ENCODE measurements around the gene IFFO2. TPM values are rescaled to one million over a fixed set of nuclear protein-coding genes. Genes with fewer than 3 reads are reported as not detected.

IFFO2 gene
- total RNA-seq, 2 donors from 2014 or later, result 23.5 to 44.2 TPM

DNA sequence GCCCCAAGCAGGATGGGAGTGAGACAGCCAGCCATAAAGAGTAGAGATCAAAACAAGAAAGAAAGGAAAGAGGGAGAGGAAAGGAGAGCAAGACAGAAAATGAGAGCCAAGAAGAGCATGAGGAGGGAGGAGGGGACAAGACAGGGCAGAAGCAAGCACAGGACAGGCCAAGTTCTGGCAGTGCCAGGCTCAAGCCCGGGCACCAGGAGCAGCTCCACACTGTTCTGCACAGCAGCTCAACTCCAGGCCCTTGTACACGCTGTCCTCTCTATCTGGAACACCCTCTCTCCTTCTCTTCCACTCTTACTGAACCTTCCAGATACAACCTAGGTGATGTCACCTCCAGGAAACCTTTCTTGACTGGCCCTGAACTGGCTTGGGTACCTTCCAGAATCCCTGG lies 11.7 kb downstream of the IFFO2 start:
- no peaks in the 10 kb centered on the region for H3K36me3 Mint-ChIP-seq
- H3K4me1 Mint-ChIP-seq (ENCODE audit: low read depth in 2 of 2), result peaks cover 66 to 67% of the 10 kb centered on the region in 2 donors
- DNase-seq (ENCODE audit: low spot score), result no peak
- H3K9me3 Mint-ChIP-seq, result no peaks in the 10 kb centered on the region
- peak overlapping the region; percentile 29 to 62 for H3K27ac Mint-ChIP-seq
- no peak overlapping the region for H3K4me3 Mint-ChIP-seq
- no peak for ATAC-seq
- no peaks in the 10 kb centered on the region for H3K27me3 Mint-ChIP-seq

DNA sequence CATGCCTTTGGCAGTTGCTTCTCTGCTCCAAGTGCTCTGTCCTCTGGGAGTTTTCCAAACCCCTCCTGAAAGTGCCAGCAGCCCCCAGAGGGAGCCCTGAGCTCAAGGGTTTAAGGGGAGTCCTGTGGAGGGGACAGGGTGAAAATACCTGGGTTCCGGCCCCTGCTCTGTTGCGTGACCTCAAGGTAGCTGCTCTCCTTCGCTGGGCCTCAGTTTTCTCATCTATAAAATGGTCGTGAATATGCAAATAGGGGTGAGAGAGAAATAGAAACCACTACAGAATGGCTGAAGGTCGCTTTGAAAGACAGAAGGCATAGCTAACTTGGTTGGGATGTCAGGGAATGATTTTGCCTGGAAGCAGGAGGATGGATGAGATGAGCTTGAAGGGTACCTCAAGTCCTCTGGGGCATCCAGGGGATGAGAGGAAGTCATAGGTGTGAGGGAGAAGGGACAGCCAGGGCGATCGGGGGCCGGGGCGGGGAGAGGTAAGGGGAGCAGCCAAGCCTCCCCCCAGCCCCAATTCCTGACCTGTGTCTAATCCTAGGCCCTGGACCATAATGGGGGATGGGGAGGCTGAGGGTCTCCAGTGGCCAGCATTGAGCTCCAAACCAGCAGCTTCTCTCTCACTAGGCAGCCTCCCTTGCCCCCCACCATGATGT lies 12.4 kb downstream of the IFFO2 start:
- H3K36me3 Mint-ChIP-seq, result no peaks in the 10 kb centered on the region

DNA sequence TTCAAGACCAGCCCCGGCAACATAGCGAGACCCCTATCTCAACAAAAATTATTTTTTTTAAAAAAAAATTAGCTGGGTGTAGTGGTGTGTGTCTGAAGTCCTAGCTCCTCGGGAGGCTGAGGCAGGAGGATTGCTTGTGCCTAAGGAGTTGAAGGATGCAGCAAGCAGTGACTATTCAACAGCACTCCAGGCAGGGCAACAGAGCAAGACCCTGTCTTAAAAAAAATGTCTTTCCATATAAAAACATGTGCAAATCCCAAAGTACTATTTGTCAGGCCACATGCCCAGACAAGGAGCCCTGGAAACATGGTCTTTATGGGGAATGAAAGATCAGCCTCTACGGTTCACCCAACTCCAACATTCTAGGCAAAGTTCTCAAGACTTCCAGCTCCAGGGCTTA lies 13.3 kb downstream of the IFFO2 start:
- DNase-seq (ENCODE audit: low spot score) (no peak), ATAC-seq (no peak)
- H3K36me3 Mint-ChIP-seq, result no peaks in the 10 kb centered on the region
- no peaks in the 10 kb centered on the region for H3K27me3 Mint-ChIP-seq
- H3K27ac Mint-ChIP-seq, result peak overlapping the region; percentile 31 to 56
- H3K4me3 Mint-ChIP-seq, result no peak overlapping the region
- H3K4me1 Mint-ChIP-seq (ENCODE audit: low read depth in 2 of 2), result peaks cover 54 to 60% of the 10 kb centered on the region in 2 donors
- no peaks in the 10 kb centered on the region for H3K9me3 Mint-ChIP-seq

More for the DNA sequence above, 12.4 kb downstream of the IFFO2 start:
- ATAC-seq (no peak), DNase-seq (ENCODE audit: low spot score) (no peak)
- H3K27me3 Mint-ChIP-seq, result no peaks in the 10 kb centered on the region
- no peaks in the 10 kb centered on the region for H3K9me3 Mint-ChIP-seq
- H3K27ac Mint-ChIP-seq, result peak overlapping the region; percentile 31 to 62
- no peak overlapping the region for H3K4me3 Mint-ChIP-seq
- peaks cover 63 to 64% of the 10 kb centered on the region in 2 donors for H3K4me1 Mint-ChIP-seq (ENCODE audit: low read depth in 2 of 2)

DNA sequence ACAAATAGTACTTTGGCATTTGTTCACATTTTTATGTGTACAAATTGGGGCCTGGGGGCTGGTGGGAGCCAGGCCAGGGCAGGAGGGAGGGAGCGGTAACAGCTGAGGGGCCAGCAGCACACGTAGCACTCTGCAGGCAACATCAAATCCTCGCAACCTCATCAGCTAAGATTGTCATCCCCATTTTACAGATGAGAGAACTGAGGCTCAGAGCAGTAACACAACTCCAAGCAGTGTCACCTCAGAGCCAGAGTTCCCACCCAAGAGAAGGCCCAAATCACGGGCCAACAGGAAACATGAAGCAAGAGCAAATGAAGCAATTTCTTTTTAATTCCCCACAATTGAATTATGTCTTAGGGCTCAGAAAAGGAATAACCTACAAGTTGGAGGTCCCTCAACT lies 14.1 kb downstream of the IFFO2 start:
- Mint-ChIP-seq H3K4me1 (ENCODE audit: low read depth in 2 of 2) (peaks cover 46 to 55% of the 10 kb centered on the region in 2 donors), H3K36me3 (no peaks in the 10 kb centered on the region), H3K27ac (no peak overlapping the region), H3K27me3 (no peaks in the 10 kb centered on the region), H3K4me3 (no peak overlapping the region), H3K9me3 (no peaks in the 10 kb centered on the region)
- ATAC-seq (no peak), DNase-seq (ENCODE audit: low spot score) (no peak)

DNA sequence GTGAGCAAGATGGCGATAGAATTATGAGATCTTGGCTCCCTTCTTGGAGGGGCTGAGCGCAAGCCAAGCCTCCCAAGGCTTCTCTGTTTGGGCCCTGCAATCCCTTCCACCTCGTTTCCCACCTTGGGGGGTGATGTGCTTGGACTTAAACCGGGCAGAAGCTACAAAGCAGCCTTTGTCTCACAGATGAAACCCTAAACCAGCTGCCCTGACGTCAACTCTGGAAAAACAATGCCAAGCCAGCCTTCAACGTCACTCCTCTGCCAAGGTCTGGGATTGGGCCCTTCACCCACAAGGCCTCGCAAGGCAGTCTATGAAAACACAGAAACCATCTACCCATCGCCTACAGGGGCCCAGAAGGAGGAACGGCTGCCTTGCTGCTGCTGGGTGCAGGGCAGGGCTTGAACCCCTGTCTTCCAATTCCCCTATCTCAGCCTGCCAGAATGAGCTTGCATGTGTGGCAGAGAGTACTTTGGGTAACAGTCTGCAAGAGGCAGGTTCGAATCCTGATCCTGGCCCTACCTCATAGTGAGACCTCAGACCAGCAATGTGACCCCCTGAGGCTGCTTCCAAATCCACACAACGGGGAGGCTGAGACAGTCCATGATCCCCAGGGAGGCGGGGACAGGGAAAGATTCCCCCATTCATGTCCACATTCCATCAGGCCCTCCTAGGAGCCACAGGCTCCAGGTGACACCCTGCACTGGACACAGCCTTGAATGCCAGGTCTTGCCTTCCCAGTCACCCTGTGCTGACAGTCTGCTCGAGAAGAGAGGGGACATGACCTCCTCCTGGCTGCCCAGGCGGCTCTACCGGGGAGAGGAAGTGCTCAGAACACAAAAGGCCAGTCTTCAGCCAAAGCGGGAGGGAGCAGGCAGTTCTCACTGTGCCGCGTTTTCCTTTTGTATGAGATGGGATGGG lies 15.0 kb downstream of the IFFO2 start:
- Mint-ChIP-seq H3K4me1 (ENCODE audit: low read depth in 2 of 2) (peaks cover 46 to 57% of the 10 kb centered on the region in 2 donors), H3K27ac (no peak overlapping the region), H3K36me3 (no peaks in the 10 kb centered on the region), H3K9me3 (no peaks in the 10 kb centered on the region), H3K27me3 (no peaks in the 10 kb centered on the region), H3K4me3 (no peak overlapping the region)
- ATAC-seq, result no peak
- DNase-seq (ENCODE audit: low spot score), result no peak

DNA sequence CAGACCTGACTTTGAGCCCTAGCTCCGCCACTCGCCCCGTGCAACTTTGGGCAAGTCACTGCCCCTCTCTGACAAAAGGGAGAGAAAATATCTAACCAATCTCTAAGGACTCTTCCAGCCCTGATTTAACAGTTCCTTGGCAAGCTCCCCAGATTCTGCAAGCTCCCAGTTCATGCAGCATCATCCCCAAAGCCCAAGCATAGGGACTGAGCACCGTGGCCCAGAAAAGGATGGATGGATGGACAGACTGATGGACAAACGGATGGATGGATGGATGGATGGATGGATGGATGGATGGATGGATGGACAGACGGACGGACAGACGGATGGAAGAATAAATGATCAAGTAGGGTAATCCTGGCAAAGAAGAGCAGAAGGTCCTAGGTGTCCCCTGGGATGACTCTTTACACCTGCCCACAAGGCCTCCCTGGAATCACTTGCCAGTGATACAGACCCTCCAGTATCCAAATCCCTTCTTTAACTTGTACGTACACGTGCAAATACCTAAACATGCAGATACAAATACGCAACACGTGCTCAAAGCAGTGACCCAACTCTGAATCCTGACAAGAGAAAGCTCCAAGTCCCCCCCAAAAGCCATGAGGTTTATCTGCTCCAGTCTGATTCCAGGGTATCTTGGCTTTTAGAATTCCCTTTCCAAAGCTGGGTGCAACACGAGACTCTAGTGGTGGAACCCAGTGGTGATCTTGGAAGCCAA lies 16.0 kb downstream of the IFFO2 start:
- Mint-ChIP-seq H3K27ac (peak overlapping the region in 1 of 2 donors; percentile 64), H3K27me3 (no peaks in the 10 kb centered on the region), H3K9me3 (no peaks in the 10 kb centered on the region), H3K36me3 (no peaks in the 10 kb centered on the region), H3K4me3 (no peak overlapping the region), H3K4me1 (ENCODE audit: low read depth in 2 of 2) (peaks cover 42 to 55% of the 10 kb centered on the region in 2 donors)
- no peak for DNase-seq (ENCODE audit: low spot score)
- no peak for ATAC-seq

DNA sequence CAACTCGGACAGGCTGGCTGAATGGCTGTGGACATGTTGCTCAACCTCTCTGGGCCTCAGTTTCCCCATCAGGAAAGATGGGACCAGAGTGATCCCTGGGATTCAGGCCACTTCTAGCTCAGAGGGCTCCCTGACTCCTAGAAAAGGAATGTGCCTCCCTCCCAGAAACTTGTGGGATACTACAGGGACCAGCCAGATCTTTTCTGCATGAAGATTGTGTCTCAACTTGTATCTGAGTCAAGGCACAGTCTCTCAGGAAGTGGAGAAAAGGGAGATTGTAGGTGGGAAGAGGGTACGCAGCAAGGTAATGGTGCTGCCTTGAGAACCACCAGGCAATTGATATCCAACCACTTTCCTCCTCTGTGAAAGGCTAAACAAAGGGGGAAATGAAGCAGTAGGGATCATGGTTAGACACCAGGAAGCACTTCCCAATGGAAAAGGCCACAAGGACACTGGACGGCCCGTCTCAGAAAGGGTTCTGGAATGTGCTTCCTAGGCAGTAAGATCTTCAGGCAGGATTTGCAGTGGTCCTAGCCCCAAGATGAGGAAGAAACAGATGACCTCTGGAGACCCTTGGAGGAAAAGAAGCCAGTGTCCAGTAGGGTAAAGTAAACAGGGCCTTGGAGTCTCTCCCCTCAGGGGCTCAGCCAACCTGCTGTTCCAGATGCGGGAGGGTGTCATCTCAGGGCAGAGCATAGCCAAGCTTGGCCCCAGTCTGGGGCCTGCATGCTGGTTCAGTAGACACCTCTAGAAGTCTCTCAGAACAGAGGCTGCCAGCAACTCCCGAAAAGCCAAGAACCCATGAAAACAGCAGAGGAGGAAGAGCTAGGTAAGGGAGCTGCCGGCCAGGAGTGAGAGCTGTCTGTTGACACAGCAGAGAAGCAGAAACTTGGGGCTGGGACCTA lies 16.8 kb downstream of the IFFO2 start:
- no peaks in the 10 kb centered on the region for H3K27me3 Mint-ChIP-seq
- no peak for DNase-seq (ENCODE audit: low spot score)
- H3K9me3 Mint-ChIP-seq, result no peaks in the 10 kb centered on the region
- no peaks in the 10 kb centered on the region for H3K36me3 Mint-ChIP-seq
- no peak for ATAC-seq
- H3K4me1 Mint-ChIP-seq (ENCODE audit: low read depth in 2 of 2), result peaks cover 39 to 50% of the 10 kb centered on the region in 2 donors
- H3K4me3 Mint-ChIP-seq, result no peak overlapping the region
- peak overlapping the region in 1 of 2 donors; percentile 64 for H3K27ac Mint-ChIP-seq

DNA sequence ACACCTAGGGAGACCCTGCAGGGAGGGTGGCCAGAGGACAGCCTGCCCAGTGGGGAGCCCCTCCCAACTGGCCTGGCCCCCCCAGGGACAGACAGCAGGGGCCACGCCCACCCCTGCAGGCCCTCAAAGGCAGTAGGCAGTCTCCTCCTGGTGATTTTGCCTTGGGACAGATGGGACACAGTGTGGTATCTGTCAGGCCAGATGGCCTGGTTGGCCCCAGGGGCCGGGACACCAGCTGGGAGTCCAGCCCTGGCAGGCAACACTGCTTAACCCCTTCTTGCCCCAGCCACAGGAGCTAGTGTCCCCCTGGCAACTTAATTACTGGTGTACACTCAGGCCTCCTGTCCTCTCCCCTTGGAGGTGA lies 17.8 kb downstream of the IFFO2 start:
- Mint-ChIP-seq H3K4me3 (no peak overlapping the region), H3K27me3 (no peaks in the 10 kb centered on the region), H3K36me3 (no peaks in the 10 kb centered on the region), H3K9me3 (no peaks in the 10 kb centered on the region), H3K4me1 (ENCODE audit: low read depth in 2 of 2) (peaks cover 29 to 47% of the 10 kb centered on the region in 2 donors), H3K27ac (peak overlapping the region in 1 of 2 donors; percentile 49)
- DNase-seq (ENCODE audit: low spot score) (no peak), ATAC-seq (no peak)

DNA sequence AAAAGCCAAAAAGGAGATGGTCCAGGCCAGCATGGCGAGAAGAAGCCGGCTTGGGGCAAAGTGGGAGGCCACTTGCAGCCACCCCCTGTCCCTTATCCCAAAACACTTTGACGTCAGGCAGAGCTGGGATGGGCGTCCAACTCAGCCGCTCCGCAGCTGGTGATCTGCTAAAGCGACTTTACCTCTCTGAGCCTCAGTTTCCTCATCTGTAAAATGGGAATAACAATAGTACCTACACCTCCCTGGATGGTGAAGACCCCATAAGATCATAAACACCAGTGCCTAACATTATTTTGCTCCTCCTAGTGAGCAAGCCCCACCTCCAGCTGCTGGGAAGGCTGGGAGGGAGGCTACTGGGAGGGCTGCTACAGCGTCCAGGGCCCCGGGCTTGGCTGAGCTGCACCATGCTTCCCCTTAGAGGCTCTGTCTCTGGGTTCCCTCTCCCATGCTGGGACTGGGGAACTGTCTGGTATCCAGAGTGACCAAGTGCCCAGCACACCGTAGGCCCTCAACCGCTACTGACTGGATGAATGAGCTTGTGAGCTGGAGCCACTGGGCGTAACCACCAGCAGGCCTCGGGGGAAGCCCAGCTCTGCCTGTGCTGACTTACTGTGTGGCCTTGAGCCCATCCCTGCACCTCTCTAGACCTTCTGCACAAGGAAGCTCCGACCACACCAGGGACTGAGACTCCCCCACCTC lies 18.3 kb downstream of the IFFO2 start:
- peaks cover 25 to 43% of the 10 kb centered on the region in 2 donors for H3K4me1 Mint-ChIP-seq (ENCODE audit: low read depth in 2 of 2)
- H3K27me3 Mint-ChIP-seq, result no peaks in the 10 kb centered on the region
- H3K27ac Mint-ChIP-seq, result peak overlapping the region in 1 of 2 donors; percentile 49
- no peaks in the 10 kb centered on the region for H3K9me3 Mint-ChIP-seq
- H3K36me3 Mint-ChIP-seq, result no peaks in the 10 kb centered on the region
- ATAC-seq (peak in 1 of 2 donors; percentile 8), DNase-seq (ENCODE audit: low spot score) (no peak)
- H3K4me3 Mint-ChIP-seq, result no peak overlapping the region

DNA sequence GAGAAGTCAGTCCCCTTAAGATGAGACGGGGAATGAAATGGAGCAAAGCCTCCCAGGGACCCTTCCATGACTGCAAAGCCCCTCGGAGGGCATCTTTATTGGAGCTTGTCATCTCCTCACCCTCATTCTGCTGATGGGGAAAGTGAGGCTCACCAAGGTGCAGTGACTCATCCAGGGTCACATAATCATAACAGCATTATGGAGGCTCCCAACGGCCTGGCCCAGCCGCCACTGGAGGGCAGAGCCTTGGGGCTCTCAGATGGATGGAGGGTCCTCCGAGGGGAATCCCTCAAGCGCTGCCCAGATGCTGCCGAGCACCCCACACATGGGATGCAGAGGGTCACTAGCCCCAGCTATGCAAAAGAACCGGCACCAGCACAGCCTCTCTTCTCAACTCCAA lies 18.9 kb downstream of the IFFO2 start:
- no peaks in the 10 kb centered on the region for H3K9me3 Mint-ChIP-seq
- peak overlapping the region in 1 of 2 donors; percentile 49 for H3K27ac Mint-ChIP-seq
- H3K27me3 Mint-ChIP-seq, result no peaks in the 10 kb centered on the region
- peaks cover 25 to 44% of the 10 kb centered on the region in 2 donors for H3K4me1 Mint-ChIP-seq (ENCODE audit: low read depth in 2 of 2)
- ATAC-seq (no peak), DNase-seq (ENCODE audit: low spot score) (no peak)
- no peaks in the 10 kb centered on the region for H3K36me3 Mint-ChIP-seq
- no peak overlapping the region for H3K4me3 Mint-ChIP-seq

DNA sequence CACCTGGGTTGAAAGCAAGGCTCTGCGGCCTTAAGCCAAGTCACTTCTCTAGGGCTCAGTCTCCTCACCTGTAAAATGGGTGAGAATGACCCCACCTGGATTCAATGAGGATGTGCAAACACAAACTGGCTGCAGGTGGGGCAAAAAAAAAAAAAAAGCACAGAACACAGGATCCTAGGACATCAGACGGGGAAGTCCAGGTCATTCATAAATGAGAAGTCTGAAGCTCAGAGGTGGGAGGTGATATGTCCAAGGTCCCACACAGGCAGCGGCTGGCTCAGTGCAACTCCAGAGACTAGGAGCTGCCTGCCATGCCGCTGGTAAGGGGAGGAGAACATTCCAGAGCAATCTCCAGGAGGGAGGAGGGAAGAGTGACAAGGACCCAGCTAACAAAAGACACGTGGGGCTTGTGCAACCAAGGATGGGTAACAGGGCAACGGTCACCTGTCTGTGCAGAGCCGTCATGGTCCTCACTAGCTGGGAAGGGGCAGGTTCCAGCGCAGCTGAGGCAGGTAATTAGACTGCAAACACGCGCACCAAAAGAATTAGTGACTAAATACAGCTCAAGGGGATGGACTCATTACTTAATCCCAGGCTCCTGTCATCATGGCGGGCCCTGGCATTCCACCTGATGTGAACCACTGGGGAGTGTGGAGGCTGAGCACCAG lies 19.5 kb downstream of the IFFO2 start:
- peaks cover 30 to 50% of the 10 kb centered on the region in 2 donors for H3K4me1 Mint-ChIP-seq (ENCODE audit: low read depth in 2 of 2)
- H3K27ac Mint-ChIP-seq, result peak overlapping the region in 1 of 2 donors; percentile 34
- H3K36me3 Mint-ChIP-seq, result no peaks in the 10 kb centered on the region
- H3K27me3 Mint-ChIP-seq, result no peaks in the 10 kb centered on the region
- ATAC-seq (no peak), DNase-seq (ENCODE audit: low spot score) (no peak)
- H3K4me3 Mint-ChIP-seq, result no peak overlapping the region
- no peaks in the 10 kb centered on the region for H3K9me3 Mint-ChIP-seq

DNA sequence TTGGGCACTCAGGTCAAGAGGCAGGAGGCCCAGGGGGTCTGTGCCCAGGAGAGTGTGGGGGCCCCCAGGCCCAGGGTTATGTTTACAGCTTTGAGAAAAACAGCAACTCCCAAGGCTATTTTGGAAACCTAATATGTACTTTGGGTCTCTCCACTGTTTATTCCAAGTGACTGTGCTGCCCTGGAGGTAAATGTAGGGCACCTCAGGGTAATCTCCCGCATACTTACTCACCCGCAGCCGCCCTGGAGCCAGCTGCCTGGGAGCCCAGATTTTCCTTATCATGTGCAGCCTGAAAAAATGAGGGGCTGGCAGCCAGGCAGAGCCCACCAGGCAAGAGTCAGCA lies 20.0 kb downstream of the IFFO2 start:
- peaks cover 30 to 55% of the 10 kb centered on the region in 2 donors for H3K4me1 Mint-ChIP-seq (ENCODE audit: low read depth in 2 of 2)
- H3K36me3 Mint-ChIP-seq, result no peaks in the 10 kb centered on the region

More for the DNA sequence above, 20.0 kb downstream of the IFFO2 start:
- no peak for ATAC-seq
- H3K27me3 Mint-ChIP-seq, result no peaks in the 10 kb centered on the region
- no peak for DNase-seq (ENCODE audit: low spot score)
- H3K4me3 Mint-ChIP-seq, result no peak overlapping the region
- H3K9me3 Mint-ChIP-seq, result no peaks in the 10 kb centered on the region
- H3K27ac Mint-ChIP-seq, result peak overlapping the region in 1 of 2 donors; percentile 34
